HCT116 (cell line): ENCODE measurements around the gene GPR15. TPM values are rescaled to one million over a fixed set of nuclear protein-coding genes. Genes with fewer than 3 reads are reported as not detected.
A peak's percentile ranks its signal among the peaks of the same experiment; 100 is the strongest.

Source experiments
- ATAC-seq: fragments of 200-7000 bp; cut with Tn5 transposase; 2 replicates; pipeline ENCODE4 v1.9.1; 2020; ENCODE audit warnings: mild to moderate bottlenecking, moderate library complexity
- BruUV-seq: library from RNA; stranded (reverse); fragments of 400-500 nt; replicated peaks from 2 replicates; lab custom pipeline; 2021; lab: Mats Ljungman, UMichigan
- CTCF ChIA-PET: fragments of 300-600 bp; sonication (Branson Sonifier 250); formaldehyde crosslinking; loops from one replicate; lab custom pipeline; 2021; ENCODE audit warnings: antibody characterized with exemption; lab: Charles Lee
- POLR2A ChIA-PET: fragments of 300-600, 350-600 bp; sonication (Branson Sonifier 250); formaldehyde crosslinking; loops from one replicate; lab custom pipeline; 2021; ENCODE audit warnings: antibody characterized with exemption; lab: Charles Lee
- RAD21 ChIA-PET, 2 experiments: fragments of 300-600 bp; sonication (Branson Sonifier 250); formaldehyde crosslinking; loops; one replicate each; lab custom pipeline; 2023; ENCODE audit warnings: low total read pairs in 2 of 2; ENCODE audit not compliant: uncharacterized antibody in 2 of 2, unreplicated experiment in 2 of 2, low non-redundant PET in 1 of 2; lab: Charles Lee
- DNase-seq: peaks from one replicate; pipeline ENCODE4 v3.0.0-alpha.2; 2010; ENCODE audit warnings: low read depth, low spot score
- H2AFZ ChIP-seq: fragments of 200-600 bp; shearing (Covaris generic), sonication (generic); 2 replicates; pipeline ENCODE4 v1.6.1; 2017; ENCODE audit warnings: low read depth, mixed run types, mixed read lengths, antibody characterized with exemption, low read length; ENCODE audit not compliant: poor library complexity, severe bottlenecking
- H3K27ac ChIP-seq: 2 replicates; pipeline ENCODE4 v1.5.1; 2012; ENCODE audit warnings: low read depth, low read length
- H3K27me3 ChIP-seq: fragments of 200-600 bp; sonication (generic); 2 replicates; pipeline ENCODE4 v1.6.1; 2016; ENCODE audit warnings: mixed run types, low read length, mixed read lengths; ENCODE audit not compliant: insufficient read depth
- H3K36me3 ChIP-seq, 2 experiments: fragments of 200-500 bp in 1 of 2; fragments of 200-600 bp in 1 of 2; sonication (Bioruptor generic) in 1 of 2; sonication (generic) in 1 of 2; 2 replicates each; pipeline versions ENCODE4 v1.5.1 to v1.6.1; 2014 to 2016; ENCODE audit warnings: low read length in 2 of 2, inconsistent platforms in 1 of 2, mixed read lengths in 1 of 2, mixed run types in 1 of 2; ENCODE audit not compliant: insufficient read depth in 2 of 2, control insufficient read depth in 1 of 2
- H3K4me1 ChIP-seq, 2 experiments: fragments of 200-600 bp in 1 of 2; sonication (generic) in 1 of 2; 2 replicates each; pipeline versions ENCODE4 v1.5.1 to v1.6.1; 2012 to 2017; ENCODE audit warnings: low read length in 2 of 2, inconsistent platforms in 1 of 2, mild to moderate bottlenecking in 1 of 2, mixed read lengths in 1 of 2, mixed run types in 1 of 2, moderate library complexity in 1 of 2; ENCODE audit not compliant: insufficient read depth in 2 of 2, control insufficient read depth in 1 of 2
- H3K4me2 ChIP-seq: fragments of 200-600 bp; sonication (generic); 2 replicates; pipeline ENCODE4 v1.6.1; 2017; ENCODE audit warnings: mixed run types, low read length, mixed read lengths
- H3K4me3 ChIP-seq, 2 experiments: fragments of 200-600 bp in 1 of 2; sonication (generic) in 1 of 2; replicated peaks in 1 of 2; 2 replicates each; pipeline ENCODE4 v1.5.1; 2011 to 2016; ENCODE audit warnings: low read length in 2 of 2, control low read depth in 1 of 2, low read depth in 1 of 2, mild to moderate bottlenecking in 1 of 2, mixed read lengths in 1 of 2, mixed run types in 1 of 2
- H3K79me2 ChIP-seq: fragments of 200-600 bp; sonication (generic); 2 replicates; pipeline ENCODE4 v1.6.1; 2017; ENCODE audit warnings: mild to moderate bottlenecking, mixed run types, low read length, moderate library complexity, mixed read lengths; ENCODE audit not compliant: insufficient read depth
- H3K9ac ChIP-seq: fragments of 200-600 bp; sonication (generic); 2 replicates; pipeline ENCODE4 v1.6.1; 2016; ENCODE audit warnings: low read length, mixed read lengths
- H3K9me2 ChIP-seq: fragments of 200-600 bp; sonication (generic), shearing (Covaris generic); 2 replicates; pipeline ENCODE4 v1.6.1; 2017; ENCODE audit warnings: mixed run types, mild to moderate bottlenecking, moderate library complexity; ENCODE audit not compliant: insufficient read depth
- H3K9me3 ChIP-seq, 2 experiments: fragments of 200-500 bp in 1 of 2; fragments of 200-600 bp in 1 of 2; sonication (Bioruptor generic) in 1 of 2; sonication (generic) in 1 of 2; 2 replicates each; pipeline ENCODE4 v1.6.1; 2014 to 2017; ENCODE audit warnings: low read length in 2 of 2, mixed read lengths in 2 of 2, inconsistent platforms in 1 of 2, low read depth in 1 of 2, mild to moderate bottlenecking in 1 of 2, mixed run types in 1 of 2, moderate library complexity in 1 of 2; ENCODE audit not compliant: control insufficient read depth in 1 of 2, insufficient read depth in 1 of 2
- H4K20me1 ChIP-seq: fragments of 200-600 bp; sonication (generic), shearing (Covaris generic); 2 replicates; pipeline ENCODE4 v1.6.1; 2017; ENCODE audit warnings: mixed run types, mild to moderate bottlenecking, moderate library complexity; ENCODE audit not compliant: insufficient read depth
- ELF1 ChIP-seq: IDR thresholded peaks from 2 replicates; pipeline ENCODE4 v1.6.1; 2012; ENCODE audit warnings: low read depth, borderline replicate concordance
- FOSL1 ChIP-seq: IDR thresholded peaks from 2 replicates; pipeline ENCODE4 v1.6.1; 2012; ENCODE audit warnings: low read depth
- JUND ChIP-seq: IDR thresholded peaks from 2 replicates; pipeline ENCODE4 v1.6.1; 2012
- SP1 ChIP-seq: IDR thresholded peaks from 2 replicates; pipeline ENCODE4 v1.6.1; 2012; ENCODE audit warnings: low read depth
- SRF ChIP-seq: IDR thresholded peaks from 2 replicates; pipeline ENCODE4 v1.6.1; 2012; ENCODE audit warnings: low read depth
- TCF7L2 ChIP-seq: IDR thresholded peaks from 2 replicates; pipeline ENCODE4 v1.7.0; 2011; ENCODE audit warnings: borderline replicate concordance, inconsistent platforms; ENCODE audit not compliant: insufficient read depth, insufficient read length; ENCODE audit errors: extremely low read depth
- ZFX ChIP-seq: fragments of 450-650 bp; IDR thresholded peaks from 2 replicates; pipeline ENCODE4 v1.6.1; 2017
- intact Hi-C: fragments of 100-400 bp; cut with micrococcal nuclease; formaldehyde crosslinking; loops from 2 replicates; pipeline ENCODE4 v1.10.0; 2022
- total RNA-seq: library from RNA; stranded (reverse); gene quantifications from one replicate; pipeline ENCODE4 v1.2.1, GENCODE V29; 2021; ENCODE audit not compliant: unreplicated experiment
- TF ChIP-seq, protein P1 (sequence below): IDR thresholded peaks from 2 replicates; pipeline ENCODE4 v1.6.1; 2011; ENCODE audit warnings: mild to moderate bottlenecking, low read length, moderate library complexity; ENCODE audit not compliant: insufficient replicate concordance; ENCODE audit errors: extremely low read depth
- TF ChIP-seq, protein P2 (sequence below): IDR thresholded peaks from 2 replicates; pipeline ENCODE4 v1.6.1; 2012
- TF ChIP-seq, protein P3 (sequence below), 3 experiments: fragments of 200-600 bp in 1 of 3; sonication (generic) in 1 of 3; IDR thresholded peaks in 2 of 3; conservative IDR thresholded peaks in 1 of 3; 2 replicates each; pipeline ENCODE4 v1.5.1; 2012 to 2017; ENCODE audit warnings: low read depth in 2 of 3, low read length in 2 of 3, antibody characterized with exemption in 1 of 3, borderline replicate concordance in 1 of 3, control low read depth in 1 of 3, mild to moderate bottlenecking in 1 of 3, mixed read lengths in 1 of 3, mixed run types in 1 of 3, moderate library complexity in 1 of 3; ENCODE audit not compliant: insufficient read depth in 1 of 3

Gene GPR15
- total RNA-seq, 1 experiment from 2014 or later = 1.1 TPM

DNA sequence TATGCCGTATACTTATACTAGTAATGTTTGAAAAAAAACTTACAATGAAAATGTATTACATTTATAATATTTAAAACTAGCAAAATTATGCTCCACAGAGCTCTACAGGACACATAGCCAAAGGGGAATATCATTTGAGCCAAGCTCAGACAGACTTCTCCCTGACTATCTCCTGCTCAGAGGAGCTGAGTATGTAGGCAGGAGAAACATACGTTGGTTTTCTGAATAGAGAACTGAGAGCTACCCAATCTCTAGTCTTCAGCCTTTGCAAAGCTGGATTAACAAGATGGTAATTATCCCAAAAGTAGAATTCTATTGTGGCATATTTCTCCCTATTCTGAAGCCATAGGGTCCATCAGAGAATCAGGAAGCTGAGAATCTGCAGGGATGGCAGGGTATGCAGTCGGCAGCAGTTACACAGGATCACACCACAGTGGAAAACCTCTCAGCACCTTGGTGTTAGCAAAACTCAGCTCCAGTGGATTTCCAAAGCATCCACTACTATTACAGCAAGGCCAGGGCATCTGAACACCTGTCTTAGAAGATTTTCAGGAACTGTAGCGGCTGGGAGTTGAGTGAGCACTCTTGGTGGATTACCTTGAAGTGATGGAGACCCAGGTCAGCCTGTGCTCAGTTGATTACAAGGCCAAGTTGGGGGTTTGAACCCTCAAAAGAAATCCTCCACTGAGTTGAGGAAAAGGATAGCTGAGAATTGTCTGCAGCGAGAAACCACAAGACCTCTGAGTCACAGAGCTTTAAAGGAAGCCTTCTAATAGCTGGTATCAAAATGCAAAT is 30.1 kb downstream of the GPR15 start:
- ChIA-PET CTCF (interaction anchor here (0.6 to 2.0 kb wide), 3 partner anchors 10 to 12 kb away, joined by 3 to 4 read pairs (median 4); no protein-coding TSS in a partner anchor), POLR2A (interaction anchor here (1.1 to 2.4 kb wide), 5 partner anchors 10 to 39 kb away, joined by 3 to 11 read pairs (median 4); partner anchors contain the start of gene CLDND1), RAD21 (interaction anchor here in 1 of 2 experiments (0.7 kb wide), 1 partner anchor 36 kb away, joined by 3 read pairs; no protein-coding TSS in a partner anchor)
- Histone ChIP-seq H3K4me3 (peak overlapping the region in 1 of 2 experiments; percentile 7; a peak in 1 of 4 replicates), H3K9ac (peak overlapping the region; percentile 59), H4K20me1 (no peaks in the 10 kb centered on the region), H3K9me3 (no peaks in the 10 kb centered on the region), H3K79me2 (no peaks in the 10 kb centered on the region; the same call in none of the 2 replicates), H3K4me2 (peak overlapping the region; percentile 53), H3K27me3 (no peaks in the 10 kb centered on the region), H2AFZ (no peak overlapping the region), H3K4me1 (peaks cover 78 to 86% of the 10 kb centered on the region in 2 experiments), H3K36me3 (no peaks in the 10 kb centered on the region), H3K9me2 (no peaks in the 10 kb centered on the region), H3K27ac (peak overlapping the region; percentile 83)
- no peak for DNase-seq
- intact Hi-C loops = no loop called here
- peak; percentile 41 for ATAC-seq
- BruUV-seq = TSS peak; percentile 12
- TF ChIP-seq, protein P1, sequence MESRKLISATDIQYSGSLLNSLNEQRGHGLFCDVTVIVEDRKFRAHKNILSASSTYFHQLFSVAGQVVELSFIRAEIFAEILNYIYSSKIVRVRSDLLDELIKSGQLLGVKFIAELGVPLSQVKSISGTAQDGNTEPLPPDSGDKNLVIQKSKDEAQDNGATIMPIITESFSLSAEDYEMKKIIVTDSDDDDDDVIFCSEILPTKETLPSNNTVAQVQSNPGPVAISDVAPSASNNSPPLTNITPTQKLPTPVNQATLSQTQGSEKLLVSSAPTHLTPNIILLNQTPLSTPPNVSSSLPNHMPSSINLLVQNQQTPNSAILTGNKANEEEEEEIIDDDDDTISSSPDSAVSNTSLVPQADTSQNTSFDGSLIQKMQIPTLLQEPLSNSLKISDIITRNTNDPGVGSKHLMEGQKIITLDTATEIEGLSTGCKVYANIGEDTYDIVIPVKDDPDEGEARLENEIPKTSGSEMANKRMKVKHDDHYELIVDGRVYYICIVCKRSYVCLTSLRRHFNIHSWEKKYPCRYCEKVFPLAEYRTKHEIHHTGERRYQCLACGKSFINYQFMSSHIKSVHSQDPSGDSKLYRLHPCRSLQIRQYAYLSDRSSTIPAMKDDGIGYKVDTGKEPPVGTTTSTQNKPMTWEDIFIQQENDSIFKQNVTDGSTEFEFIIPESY = no peak
- peak; percentile 35 for TF ChIP-seq JUND
- TF ChIP-seq, protein P2, sequence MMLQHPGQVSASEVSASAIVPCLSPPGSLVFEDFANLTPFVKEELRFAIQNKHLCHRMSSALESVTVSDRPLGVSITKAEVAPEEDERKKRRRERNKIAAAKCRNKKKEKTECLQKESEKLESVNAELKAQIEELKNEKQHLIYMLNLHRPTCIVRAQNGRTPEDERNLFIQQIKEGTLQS = no peak
- no peak for TF ChIP-seq TCF7L2
- TF ChIP-seq, protein P3, sequence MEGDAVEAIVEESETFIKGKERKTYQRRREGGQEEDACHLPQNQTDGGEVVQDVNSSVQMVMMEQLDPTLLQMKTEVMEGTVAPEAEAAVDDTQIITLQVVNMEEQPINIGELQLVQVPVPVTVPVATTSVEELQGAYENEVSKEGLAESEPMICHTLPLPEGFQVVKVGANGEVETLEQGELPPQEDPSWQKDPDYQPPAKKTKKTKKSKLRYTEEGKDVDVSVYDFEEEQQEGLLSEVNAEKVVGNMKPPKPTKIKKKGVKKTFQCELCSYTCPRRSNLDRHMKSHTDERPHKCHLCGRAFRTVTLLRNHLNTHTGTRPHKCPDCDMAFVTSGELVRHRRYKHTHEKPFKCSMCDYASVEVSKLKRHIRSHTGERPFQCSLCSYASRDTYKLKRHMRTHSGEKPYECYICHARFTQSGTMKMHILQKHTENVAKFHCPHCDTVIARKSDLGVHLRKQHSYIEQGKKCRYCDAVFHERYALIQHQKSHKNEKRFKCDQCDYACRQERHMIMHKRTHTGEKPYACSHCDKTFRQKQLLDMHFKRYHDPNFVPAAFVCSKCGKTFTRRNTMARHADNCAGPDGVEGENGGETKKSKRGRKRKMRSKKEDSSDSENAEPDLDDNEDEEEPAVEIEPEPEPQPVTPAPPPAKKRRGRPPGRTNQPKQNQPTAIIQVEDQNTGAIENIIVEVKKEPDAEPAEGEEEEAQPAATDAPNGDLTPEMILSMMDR (IDR thresholded peaks at IDR 0.05 in 2 of 3, conservative IDR thresholded peaks at IDR 0.05 in 1 of 3; ENCODE audit: borderline replicate concordance in 1 of 3, insufficient read depth in 1 of 3, low read depth in 2 of 3, low read length in 2 of 3) = no peak
- TF ChIP-seq ELF1 = no peak
- peak; percentile 32; the same call in 1 of the 2 replicates for TF ChIP-seq FOSL1
- no peak for TF ChIP-seq SRF
- TF ChIP-seq ZFX = no peak
- peak; percentile 37; the same call in 1 of the 2 replicates for TF ChIP-seq SP1
